HUES64 (cell line): ENCODE measurements around the gene SIGLEC6. TPM values are rescaled to one million over a fixed set of nuclear protein-coding genes. Genes with fewer than 3 reads are reported as not detected.
A peak's percentile ranks its signal among the peaks of the same experiment; 100 is the strongest.

Experiments used
- H3K27ac ChIP-seq: 2 replicates; pipeline ENCODE4 v1.7.0; 2013; ENCODE audit warnings: low read depth, low read length, inconsistent platforms
- H3K27me3 ChIP-seq: 2 replicates; pipeline ENCODE4 v1.6.1; 2013; ENCODE audit warnings: mild to moderate bottlenecking, low read length; ENCODE audit not compliant: insufficient read depth
- H3K36me3 ChIP-seq: 2 replicates; pipeline ENCODE4 v1.6.1; 2013; ENCODE audit warnings: mild to moderate bottlenecking, low read length; ENCODE audit not compliant: insufficient read depth
- H3K4me1 ChIP-seq: 2 replicates; pipeline ENCODE4 v1.6.1; 2013; ENCODE audit warnings: mild to moderate bottlenecking, low read length, moderate library complexity; ENCODE audit not compliant: insufficient read depth
- H3K4me3 ChIP-seq: 2 replicates; pipeline ENCODE4 v1.5.1; 2013; ENCODE audit warnings: mild to moderate bottlenecking, low read length, moderate library complexity
- H3K9ac ChIP-seq: 2 replicates; pipeline ENCODE4 v1.6.1; 2013; ENCODE audit warnings: mild to moderate bottlenecking, low read depth, low read length
- H3K9me3 ChIP-seq: 2 replicates; pipeline ENCODE4 v1.6.1; 2013; ENCODE audit warnings: low read depth, low read length; ENCODE audit not compliant: insufficient read depth
- WGBS: fragments of 150-250, 120-280 bp; methylation state at CpG from one replicate; pipeline ENCODE4 v1.1.7; 2013; ENCODE audit warnings: missing lambda C conversion rate; 5-methylcytosine and 5-hydroxymethylcytosine counted together
- polyA plus RNA-seq, 2 experiments: library from polyadenylated mRNA; stranded (reverse); fragments of 50-300 nt; gene quantifications; one replicate each; pipeline ENCODE4 v1.2.3, GENCODE V29; 2013

The SIGLEC6 gene
- polyA plus RNA-seq (2013, experiment 1 of 2): 0.45 TPM
- not detected for polyA plus RNA-seq (2013, experiment 2 of 2)

DNA sequence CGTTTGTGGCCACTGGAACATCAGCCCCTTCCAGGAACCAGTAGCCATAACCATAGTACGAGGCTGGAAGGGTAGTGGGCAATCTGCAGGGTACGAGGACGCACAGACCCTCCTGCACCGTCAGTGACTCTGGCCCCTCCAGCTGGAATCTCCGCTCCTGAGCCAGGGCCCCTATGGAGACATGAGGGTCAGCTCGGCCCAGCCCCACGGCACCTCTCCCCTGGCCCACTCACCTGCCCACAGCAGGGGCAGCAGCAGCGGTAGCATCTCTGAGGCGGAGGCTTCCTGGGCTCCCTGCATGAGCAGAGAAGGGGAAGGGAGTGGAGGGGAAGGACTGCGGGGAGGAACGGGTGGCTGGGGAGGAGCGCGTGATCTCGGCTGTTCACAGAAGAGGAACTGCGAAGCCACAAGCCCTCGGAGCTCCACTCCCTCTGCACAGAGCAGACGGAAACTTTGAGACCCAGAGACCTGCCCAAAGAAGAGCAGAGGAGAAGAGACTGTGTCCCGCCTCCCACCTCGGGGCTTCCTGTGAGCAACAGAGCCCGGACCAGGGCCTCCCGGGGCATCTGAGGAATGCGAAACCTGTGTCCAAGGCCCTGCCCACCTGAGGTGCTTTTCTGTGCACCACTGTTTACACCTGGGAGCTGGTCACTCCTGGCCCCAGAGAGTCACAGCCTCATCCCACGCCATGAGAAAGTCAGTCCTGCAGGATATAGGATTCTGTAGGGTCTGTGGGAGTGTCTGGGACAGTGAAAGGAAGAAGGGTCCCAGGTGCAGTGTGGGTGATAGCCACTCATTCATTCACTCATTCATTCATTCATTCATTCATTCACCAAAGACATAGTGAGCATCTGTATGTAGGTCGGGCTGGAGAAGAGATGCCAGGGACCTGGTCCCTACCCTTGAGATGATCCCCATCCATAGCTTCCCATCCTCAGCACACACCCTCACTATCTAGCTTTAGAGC is at the start of gene SIGLEC6:
TSS of gene SIGLEC6 (minus strand) at position 322 of the 967 bp plus-strand sequence. CDS start at position 300, 22 bp downstream.
- Histone ChIP-seq H3K27me3 (peaks cover 36% of the 10 kb centered on the region), H3K4me3 (0 out of 2 replicates have a peak within 1 kb of the TSS, but pooled peaks have one; percentile 15), H3K36me3 (no peaks in the 10 kb centered on the region), H3K9me3 (no peaks in the 10 kb centered on the region), H3K9ac (no peak within 1 kb of the TSS; the same call in 1 of the 2 replicates), H3K4me1 (no peaks in the 10 kb centered on the region), H3K27ac (no peak within 1 kb of the TSS)
- 50% methylated on average over 25 of the region's 25 CpGs for WGBS

DNA sequence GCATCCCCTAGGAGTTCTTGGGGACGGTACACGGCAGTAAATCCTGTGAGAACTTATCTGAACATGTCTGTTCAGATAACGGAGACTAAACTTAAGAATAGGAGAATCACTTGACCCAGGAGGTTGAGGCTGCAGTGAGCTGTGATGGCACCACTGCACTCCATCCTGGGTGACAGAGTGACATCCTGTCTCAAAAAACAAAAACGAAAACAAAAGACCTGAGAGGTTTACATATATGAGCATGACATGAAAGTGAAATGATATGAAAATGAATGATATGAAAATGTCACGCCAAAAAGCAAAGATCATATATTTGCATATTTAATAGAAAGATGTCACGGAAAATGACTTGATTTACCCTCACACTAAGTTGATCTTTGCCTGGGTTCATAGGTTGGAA is 45.4 kb upstream of the SIGLEC6 start:
- H3K27me3 ChIP-seq: no peaks in the 10 kb centered on the region
- H3K9ac ChIP-seq: no peak overlapping the region
- peaks cover 45% of the 10 kb centered on the region for H3K36me3 ChIP-seq
- WGBS: 96% methylated on average over 4 of the region's 6 CpGs
- H3K27ac ChIP-seq: no peak overlapping the region
- H3K9me3 ChIP-seq: no peaks in the 10 kb centered on the region
- no peak overlapping the region for H3K4me3 ChIP-seq
- H3K4me1 ChIP-seq: no peaks in the 10 kb centered on the region

DNA sequence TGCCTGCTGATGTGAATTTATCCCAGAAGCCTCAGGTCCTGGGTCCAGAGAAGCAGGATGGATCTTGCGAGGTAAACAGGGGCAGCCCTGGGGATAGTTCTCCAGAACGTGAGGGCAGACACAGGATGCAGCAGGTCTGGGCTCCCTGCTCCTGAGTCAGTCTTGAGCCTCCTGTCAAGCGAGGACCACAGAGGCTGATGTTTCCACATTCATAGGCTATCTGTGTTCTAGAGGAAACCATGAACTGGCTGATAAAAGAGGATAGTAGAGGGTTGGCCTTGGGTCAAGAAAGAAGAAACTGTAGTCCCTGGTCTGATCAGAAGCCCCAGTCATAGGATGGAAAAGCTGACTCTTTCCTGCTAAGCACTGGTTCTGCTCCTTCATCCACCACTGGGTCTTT is 41.9 kb upstream of the SIGLEC6 start:
- Histone ChIP-seq H3K36me3 (peaks cover 30% of the 10 kb centered on the region), H3K9ac (no peak overlapping the region), H3K4me1 (no peaks in the 10 kb centered on the region), H3K4me3 (no peak overlapping the region), H3K27ac (no peak overlapping the region), H3K9me3 (no peaks in the 10 kb centered on the region), H3K27me3 (peaks cover 13% of the 10 kb centered on the region; the same call in 1 of the 2 replicates)
- 97% methylated on average over 3 of the region's 3 CpGs for WGBS

- Histone ChIP-seq H3K9me3 (no peaks in the 10 kb centered on the region), H3K9ac (no peak overlapping the region), H3K36me3 (peaks cover 29% of the 10 kb centered on the region), H3K27me3 (peaks cover 16% of the 10 kb centered on the region), H3K4me3 (no peak overlapping the region), H3K4me1 (no peaks in the 10 kb centered on the region), H3K27ac (no peak overlapping the region)
- 85% methylated on average over 4 of the region's 4 CpGs for WGBS
Measured at GRCh38 chr19:51572908-51573307, 41.4 kb upstream of the SIGLEC6 start.

DNA sequence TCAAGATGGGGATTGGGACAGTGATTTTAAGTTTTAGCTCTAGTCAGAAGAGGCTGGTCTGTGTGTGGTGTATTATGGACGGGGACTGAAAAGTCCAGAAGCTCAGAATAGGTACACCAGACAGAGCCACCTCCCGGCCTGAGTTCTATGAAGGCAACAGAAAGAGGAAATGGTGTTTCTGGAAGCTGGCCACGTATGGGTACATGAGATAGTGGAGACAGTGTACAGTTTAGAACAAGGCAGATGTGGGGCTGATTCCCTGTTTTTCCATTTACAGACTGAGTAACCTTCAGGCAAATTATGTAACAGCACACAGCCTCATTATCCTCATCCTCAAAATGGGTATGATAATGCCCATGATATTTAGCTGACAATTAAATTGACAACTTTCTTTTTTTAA is 40.9 kb upstream of the SIGLEC6 start:
- Histone ChIP-seq H3K27ac (no peak overlapping the region), H3K4me3 (peak overlapping the region; percentile 75; the same call in 1 of the 2 replicates), H3K4me1 (no peaks in the 10 kb centered on the region), H3K9ac (no peak overlapping the region), H3K9me3 (no peaks in the 10 kb centered on the region), H3K36me3 (peaks cover 29% of the 10 kb centered on the region), H3K27me3 (peaks cover 21% of the 10 kb centered on the region)
- 82% methylated on average over 3 of the region's 3 CpGs for WGBS

DNA sequence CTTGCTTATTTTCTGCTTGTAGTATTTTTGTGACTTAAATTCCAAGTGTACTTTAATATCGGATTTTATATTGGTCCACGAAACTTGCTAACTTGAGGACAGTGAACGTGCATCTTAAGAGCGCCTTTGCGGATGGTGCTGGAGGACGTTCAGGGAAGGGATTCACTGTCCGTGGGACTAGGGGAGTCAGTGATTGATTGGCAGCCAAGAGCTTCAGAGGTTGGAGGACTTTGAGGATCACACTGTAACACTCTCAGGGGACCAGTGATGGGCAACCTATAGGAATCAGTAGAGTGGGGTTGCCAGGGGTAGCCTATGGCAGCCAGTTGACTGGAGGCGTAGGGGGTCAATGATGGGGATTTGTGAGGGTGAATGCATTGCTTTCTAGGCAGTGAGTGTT is 40.1 kb upstream of the SIGLEC6 start:
- Histone ChIP-seq H3K4me1 (no peaks in the 10 kb centered on the region), H3K27me3 (peaks cover 29% of the 10 kb centered on the region), H3K9me3 (no peaks in the 10 kb centered on the region), H3K36me3 (peaks cover 27% of the 10 kb centered on the region), H3K27ac (no peak overlapping the region), H3K9ac (peak overlapping the region; percentile 58), H3K4me3 (peak overlapping the region; percentile 75)
- 14% methylated on average over 8 of the region's 8 CpGs for WGBS

- H3K4me1 ChIP-seq: no peaks in the 10 kb centered on the region
- no peak within 1 kb of the TSS for H3K27ac ChIP-seq
- H3K36me3 ChIP-seq: peaks cover 24% of the 10 kb centered on the region
- peak within 1 kb of the TSS; percentile 58 for H3K9ac ChIP-seq
- no peaks in the 10 kb centered on the region for H3K9me3 ChIP-seq
- WGBS: under 1% methylated on average over 30 of the region's 30 CpGs
- H3K27me3 ChIP-seq: peaks cover 35% of the 10 kb centered on the region
- H3K4me3 ChIP-seq: peak within 1 kb of the TSS; percentile 75
Measured at GRCh38 chr19:51570962-51571575, 39.6 kb upstream of the SIGLEC6 start, which contains the start of gene ZNF175. Gene ZNF175 (plus strand): TSS chr19:51571283. CDS start chr19:51573330, 2,047 bp downstream.

GRCh38 chr19:51568456-51568855 is 37.0 kb upstream of the SIGLEC6 start:
- Histone ChIP-seq H3K4me3 (no peak overlapping the region), H3K27me3 (peaks cover 51% of the 10 kb centered on the region), H3K36me3 (peaks cover 6% of the 10 kb centered on the region), H3K27ac (no peak overlapping the region), H3K4me1 (no peaks in the 10 kb centered on the region), H3K9ac (no peak overlapping the region), H3K9me3 (no peaks in the 10 kb centered on the region)
- 84% methylated on average over 1 of the region's 1 CpG for WGBS

GRCh38 chr19:51567583-51567982 is 36.1 kb upstream of the SIGLEC6 start:
- Histone ChIP-seq H3K9me3 (no peaks in the 10 kb centered on the region), H3K4me3 (no peak overlapping the region), H3K27ac (no peak overlapping the region), H3K9ac (no peak overlapping the region), H3K4me1 (no peaks in the 10 kb centered on the region), H3K27me3 (peaks cover 51% of the 10 kb centered on the region), H3K36me3 (no peaks in the 10 kb centered on the region)
- WGBS: 83% methylated on average over 4 of the region's 4 CpGs

DNA sequence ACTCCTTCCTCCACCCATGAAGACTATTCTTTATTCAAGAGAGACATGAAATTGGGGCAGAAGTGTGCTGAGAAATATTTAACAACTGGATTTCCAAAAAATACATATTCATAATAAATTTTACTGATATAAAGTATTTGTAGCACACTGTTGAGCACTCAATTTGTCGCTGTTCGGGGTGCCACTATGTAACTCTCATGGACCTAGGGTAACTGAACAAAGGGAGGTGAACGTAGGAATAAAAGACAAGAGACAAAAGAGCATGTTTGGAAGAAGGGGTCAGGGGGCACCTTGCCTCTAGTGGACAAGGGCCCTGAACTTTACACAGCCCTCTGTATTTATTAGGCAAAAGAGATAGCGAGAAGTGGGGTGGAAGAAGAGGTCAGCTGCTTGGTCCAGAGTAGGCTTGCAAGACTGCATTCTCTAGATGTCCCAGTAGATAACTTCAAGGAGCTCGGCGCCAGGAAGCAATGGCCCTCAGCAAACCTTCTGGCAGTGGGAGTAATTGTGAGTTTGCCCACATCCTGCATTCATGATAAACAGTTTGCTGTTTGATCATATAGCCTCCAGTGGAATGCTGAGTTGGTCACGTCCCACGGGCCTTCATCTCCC is 35.1 kb upstream of the SIGLEC6 start:
- Histone ChIP-seq H3K9ac (no peak overlapping the region), H3K36me3 (no peaks in the 10 kb centered on the region), H3K9me3 (no peaks in the 10 kb centered on the region), H3K27me3 (peaks cover 51% of the 10 kb centered on the region), H3K4me3 (no peak overlapping the region), H3K4me1 (no peaks in the 10 kb centered on the region), H3K27ac (no peak overlapping the region)
- WGBS: 86% methylated on average over 6 of the region's 8 CpGs

DNA sequence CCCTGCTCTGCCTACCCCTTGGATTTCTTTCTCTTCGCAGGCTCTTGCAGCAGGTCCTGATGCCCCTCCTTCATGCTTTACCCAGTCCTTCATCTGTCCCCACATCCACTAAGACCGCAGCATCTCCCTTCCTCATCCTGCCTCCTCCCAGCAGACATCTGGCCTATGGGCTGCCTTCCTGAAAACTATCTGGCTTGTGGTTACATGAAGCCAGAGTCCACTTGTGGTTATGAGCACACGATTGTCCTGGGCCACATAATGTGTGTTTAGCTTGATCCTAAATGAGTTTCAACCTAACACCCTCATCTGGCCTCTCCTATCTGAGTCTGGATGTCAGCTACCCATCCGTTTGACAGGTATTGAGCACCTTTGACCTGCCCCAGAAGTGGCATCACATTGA is 34.1 kb upstream of the SIGLEC6 start:
- no peaks in the 10 kb centered on the region for H3K4me1 ChIP-seq
- no peaks in the 10 kb centered on the region for H3K9me3 ChIP-seq
- H3K9ac ChIP-seq: no peak overlapping the region
- H3K36me3 ChIP-seq: no peaks in the 10 kb centered on the region
- no peak overlapping the region for H3K27ac ChIP-seq
- H3K27me3 ChIP-seq: peaks cover 51% of the 10 kb centered on the region
- no peak overlapping the region for H3K4me3 ChIP-seq
- WGBS: 70% methylated on average over 4 of the region's 4 CpGs
